Measurements from ENCODE around the gene LMX1A. TPM values are rescaled to one million over a fixed set of nuclear protein-coding genes. Genes with fewer than 3 reads are reported as not detected.
A peak's percentile ranks its signal among the peaks of the same experiment; 100 is the strongest.

The LMX1A gene
- total and polyA plus RNA-seq, 8 donors = not detected

DNA sequence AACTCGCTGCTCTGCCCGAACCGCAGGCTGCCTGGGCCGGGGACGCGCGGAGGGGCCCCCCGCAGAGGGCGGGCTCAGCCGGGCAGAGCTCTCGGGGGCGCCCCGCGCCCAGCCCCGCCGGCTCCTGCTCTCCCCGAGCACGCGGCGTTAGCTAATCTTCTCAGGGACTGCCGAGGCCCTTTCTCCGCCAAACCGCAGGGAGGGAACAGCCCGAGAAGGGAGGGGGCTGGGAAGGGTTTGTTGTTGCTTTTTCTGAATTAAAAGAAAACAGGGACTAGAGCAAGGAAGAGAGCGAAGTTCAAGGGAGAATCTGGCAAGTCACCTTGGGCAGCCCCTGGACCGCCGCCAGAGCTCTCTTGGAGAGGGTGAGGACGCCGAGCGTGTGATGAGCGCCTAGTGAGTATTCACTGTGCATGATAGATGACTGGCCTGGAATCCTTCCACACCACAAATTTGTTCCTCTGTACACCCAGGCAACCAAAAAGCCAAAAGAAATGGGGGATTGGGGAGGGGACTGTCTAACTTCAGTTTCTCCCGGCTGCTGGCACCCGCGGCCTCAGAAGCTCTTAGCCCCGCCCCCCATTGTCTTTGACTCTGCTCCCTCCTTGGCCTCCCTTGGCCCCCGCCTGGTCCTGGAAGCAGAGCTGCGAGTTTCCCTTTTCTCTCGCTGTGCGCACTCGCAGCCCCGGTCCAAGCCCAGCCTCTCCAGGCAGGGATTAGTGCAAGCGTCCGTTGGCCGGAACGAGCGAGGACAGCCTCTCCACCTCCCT, 19.7 kb upstream of the LMX1A start:
- peak; percentile 84 to 90 (median 86) for DNase-seq
- Histone ChIP-seq H3K4me1 (peaks cover 16 to 19% of the 10 kb centered on the region in 2 donors), H3K9me3 (no peaks in the 10 kb centered on the region), H3K36me3 (no peaks in the 10 kb centered on the region), H3K27me3 (peaks cover 0 to 55% of the 10 kb centered on the region in 2 donors), H3K27ac (peak overlapping the region; percentile 70 to 81), H3K4me3 (peak overlapping the region; percentile 18 to 31)
- TF ChIP-seq, protein P1, sequence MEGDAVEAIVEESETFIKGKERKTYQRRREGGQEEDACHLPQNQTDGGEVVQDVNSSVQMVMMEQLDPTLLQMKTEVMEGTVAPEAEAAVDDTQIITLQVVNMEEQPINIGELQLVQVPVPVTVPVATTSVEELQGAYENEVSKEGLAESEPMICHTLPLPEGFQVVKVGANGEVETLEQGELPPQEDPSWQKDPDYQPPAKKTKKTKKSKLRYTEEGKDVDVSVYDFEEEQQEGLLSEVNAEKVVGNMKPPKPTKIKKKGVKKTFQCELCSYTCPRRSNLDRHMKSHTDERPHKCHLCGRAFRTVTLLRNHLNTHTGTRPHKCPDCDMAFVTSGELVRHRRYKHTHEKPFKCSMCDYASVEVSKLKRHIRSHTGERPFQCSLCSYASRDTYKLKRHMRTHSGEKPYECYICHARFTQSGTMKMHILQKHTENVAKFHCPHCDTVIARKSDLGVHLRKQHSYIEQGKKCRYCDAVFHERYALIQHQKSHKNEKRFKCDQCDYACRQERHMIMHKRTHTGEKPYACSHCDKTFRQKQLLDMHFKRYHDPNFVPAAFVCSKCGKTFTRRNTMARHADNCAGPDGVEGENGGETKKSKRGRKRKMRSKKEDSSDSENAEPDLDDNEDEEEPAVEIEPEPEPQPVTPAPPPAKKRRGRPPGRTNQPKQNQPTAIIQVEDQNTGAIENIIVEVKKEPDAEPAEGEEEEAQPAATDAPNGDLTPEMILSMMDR (IDR thresholded peaks at IDR 0.05) = no peak
- intact Hi-C loops (cut with DNase I) = no loop called here
- ATAC-seq = peak; percentile 88

DNA sequence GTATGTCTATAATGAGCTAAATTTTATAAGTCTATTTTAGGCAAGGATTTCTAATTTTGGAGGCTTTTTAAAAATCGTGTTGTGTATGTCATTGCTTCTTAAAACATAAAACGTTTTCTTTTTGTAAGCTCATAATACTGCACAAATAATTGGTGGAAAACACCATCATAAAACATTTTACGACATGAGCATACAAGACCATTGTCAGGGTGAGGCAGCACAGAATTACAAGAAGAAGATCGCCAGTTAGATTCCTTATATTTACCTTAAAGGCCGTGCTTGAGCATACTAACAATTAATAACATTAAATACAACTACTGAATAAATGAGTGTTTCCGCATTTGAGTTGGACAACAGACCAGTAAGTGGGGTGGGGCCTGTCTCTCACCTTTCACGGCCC, 19.1 kb upstream of the LMX1A start:
- Histone ChIP-seq H3K4me3 (peak overlapping the region; percentile 18 to 31), H3K36me3 (no peaks in the 10 kb centered on the region), H3K27ac (peak overlapping the region; percentile 70 to 81), H3K4me1 (peaks cover 16 to 19% of the 10 kb centered on the region in 2 donors), H3K27me3 (peaks cover 0 to 59% of the 10 kb centered on the region in 2 donors), H3K9me3 (no peaks in the 10 kb centered on the region)
- no peak for ATAC-seq
- intact Hi-C loops (cut with DNase I) = no loop called here
- no peak for DNase-seq
- TF ChIP-seq, protein P1 (IDR thresholded peaks at IDR 0.05) = no peak

DNA sequence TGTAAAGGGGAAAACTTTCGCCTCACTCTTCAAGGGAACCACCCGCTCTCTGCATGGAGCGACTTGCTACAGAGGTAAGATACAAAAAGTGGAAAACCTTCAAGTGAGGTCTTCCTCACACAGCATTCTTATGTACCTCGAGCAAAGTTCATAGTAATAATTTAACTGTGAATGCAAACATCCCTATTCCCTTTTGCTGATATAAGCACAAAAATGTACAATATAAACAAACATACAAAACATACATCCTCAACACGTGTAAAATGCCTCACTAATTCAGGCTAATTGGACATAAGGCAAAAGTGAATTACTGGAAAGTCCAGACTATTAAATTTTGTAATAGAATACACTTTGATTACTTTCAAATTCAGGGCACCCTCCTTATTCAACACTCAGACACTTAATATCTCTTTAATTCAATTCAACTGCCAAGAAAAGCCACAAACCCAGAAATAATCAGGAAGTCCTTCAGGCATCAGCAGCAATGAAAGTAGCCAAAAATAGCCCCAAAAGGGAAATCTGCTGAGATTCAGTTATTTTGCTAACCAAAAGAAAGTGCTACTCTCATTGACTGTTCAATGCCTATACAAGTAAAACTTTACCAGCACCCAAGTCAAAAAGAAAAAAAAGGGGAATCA, 15.2 kb upstream of the LMX1A start:
- Histone ChIP-seq H3K4me3 (no peak overlapping the region), H3K9me3 (no peaks in the 10 kb centered on the region), H3K27ac (no peak overlapping the region), H3K4me1 (peaks cover 16 to 17% of the 10 kb centered on the region in 2 donors), H3K27me3 (peaks cover 0 to 81% of the 10 kb centered on the region in 2 donors), H3K36me3 (no peaks in the 10 kb centered on the region)
- no peak for ATAC-seq
- intact Hi-C loops (cut with DNase I) = no loop called here
- DNase-seq = no peak
- TF ChIP-seq, protein P1 (IDR thresholded peaks at IDR 0.05) = no peak

DNA sequence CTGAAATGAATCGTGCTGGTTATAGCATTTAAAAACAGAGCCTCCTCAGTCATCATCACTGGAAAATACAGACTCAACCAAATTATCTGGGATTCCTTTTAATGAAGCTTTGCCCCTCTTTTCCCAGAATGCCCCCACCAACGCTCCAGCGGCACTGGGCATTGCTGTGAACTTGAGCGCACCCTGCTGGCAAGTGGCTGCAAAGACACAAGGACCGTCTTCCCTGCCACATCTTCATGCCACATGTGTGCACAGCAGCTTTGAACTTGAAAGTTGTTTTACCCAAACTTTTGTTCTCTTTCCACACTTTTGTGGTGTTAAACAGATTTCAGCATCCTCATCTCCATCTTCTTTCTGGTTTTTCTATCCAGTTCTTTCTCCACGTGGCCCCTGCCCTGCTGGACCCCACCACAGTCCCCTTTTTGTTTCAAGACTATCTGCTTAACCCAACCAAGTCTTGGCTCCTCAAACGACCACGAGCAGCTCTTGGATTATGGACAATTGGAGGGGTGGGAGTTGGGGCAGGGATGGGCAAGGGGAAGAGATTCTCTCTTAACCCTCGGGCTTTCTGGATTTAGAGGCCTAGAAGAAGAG, 12.8 kb upstream of the LMX1A start:
- peak; percentile 80 for ATAC-seq
- peaks cover 0 to 67% of the 10 kb centered on the region in 2 donors for H3K27me3 ChIP-seq
- intact Hi-C loops (cut with DNase I) = no loop called here

More for the DNA sequence above, 12.8 kb upstream of the LMX1A start:
- peak in 3 of 4 donors; percentile 47 to 83 (median 48) for DNase-seq
- Histone ChIP-seq H3K27ac (no peak overlapping the region), H3K4me3 (no peak overlapping the region), H3K36me3 (no peaks in the 10 kb centered on the region), H3K4me1 (peaks cover 6 to 10% of the 10 kb centered on the region in 2 donors), H3K9me3 (no peaks in the 10 kb centered on the region)
- TF ChIP-seq, protein P1 (IDR thresholded peaks at IDR 0.05) = peak; percentile 86 to 88

Data from left lung (tissue), 10 donors.